GM10847 (cell line): ENCODE measurements around the gene SNX15.

Experiments
- POLR2A ChIP-seq: IDR thresholded peaks from 2 replicates; pipeline ENCODE4 v1.6.1; 2011; ENCODE audit not compliant: insufficient read length; ENCODE audit errors: extremely low read depth

Gene SNX15

GRCh38 chr11:65013130-65013887 lies 13.9 kb upstream of the SNX15 start:
- no peak for TF ChIP-seq POLR2A

- TF ChIP-seq POLR2A = no peak
Measured at GRCh38 chr11:65013888-65014725, 13.1 kb upstream of the SNX15 start, which contains the start of gene ARL2. ARL2 (plus strand) TSS chr11:65014160; CDS start chr11:65014208, 48 bp downstream.

GRCh38 chr11:65014726-65015227 lies 12.5 kb upstream of the SNX15 start:
- no peak for TF ChIP-seq POLR2A

- no peak for TF ChIP-seq POLR2A
Measured at GRCh38 chr11:65016705-65017104, 10.5 kb upstream of the SNX15 start.

- no peak for TF ChIP-seq POLR2A
Measured at GRCh38 chr11:65017937-65018336, 9.3 kb upstream of the SNX15 start.

GRCh38 chr11:65019824-65020223 lies 7.4 kb upstream of the SNX15 start:
- no peak for TF ChIP-seq POLR2A

GRCh38 chr11:65021003-65021402 lies 6.2 kb upstream of the SNX15 start:
- no peak for TF ChIP-seq POLR2A

GRCh38 chr11:65021509-65021908 lies 5.7 kb upstream of the SNX15 start:
- TF ChIP-seq POLR2A = no peak

GRCh38 chr11:65026810-65027209 lies 429 bp upstream of the SNX15 start:
- no peak for TF ChIP-seq POLR2A

- TF ChIP-seq POLR2A = no peak
Measured at GRCh38 chr11:65032216-65032615, 5.0 kb downstream of the SNX15 start.

- TF ChIP-seq POLR2A = no peak
Measured at GRCh38 chr11:65034423-65034822, 7.2 kb downstream of the SNX15 start.

GRCh38 chr11:65035579-65035978 lies 8.3 kb downstream of the SNX15 start:
- TF ChIP-seq POLR2A = no peak

- TF ChIP-seq POLR2A = no peak
Measured at GRCh38 chr11:65036931-65037330, 9.7 kb downstream of the SNX15 start.

GRCh38 chr11:65040520-65040846 lies 13.2 kb downstream of the SNX15 start:
- TF ChIP-seq POLR2A = no peak

- peak; percentile 33 for TF ChIP-seq POLR2A
Measured at GRCh38 chr11:65040847-65041622, 13.8 kb downstream of the SNX15 start, which contains the start of gene SAC3D1. SAC3D1 (plus strand) TSS chr11:65041210; CDS start chr11:65041293, 83 bp downstream.
